HG02763 (cell line): ENCODE measurements around the gene BST2.

Experiments
- ATAC-seq: cut with Tn5 transposase; IDR thresholded peaks from one replicate; pipeline ENCODE4 v1.9.1; 2021; ENCODE audit warnings: mild to moderate bottlenecking, moderate library complexity; ENCODE audit not compliant: unreplicated experiment

BST2 gene

GRCh38 chr19:17405250-17406045, at the start of gene BST2:
Gene BST2, minus strand, starts transcription at chr19:17405630. Its CDS starts 55 bp downstream, at chr19:17405575.
- peak; percentile 66 for ATAC-seq

GRCh38 chr19:17454576-17455071, 49.2 kb upstream of the BST2 start:
- no peak for ATAC-seq

GRCh38 chr19:17451820-17452219, 46.4 kb upstream of the BST2 start:
- ATAC-seq, result no peak

GRCh38 chr19:17450264-17451075, 45.0 kb upstream of the BST2 start:
- no peak for ATAC-seq

- no peak for ATAC-seq
Observed at GRCh38 chr19:17448131-17448967, 42.9 kb upstream of the BST2 start, which contains the start of gene TMEM221. Gene TMEM221, minus strand, starts transcription at chr19:17448668. Its CDS starts 206 bp downstream, at chr19:17448462.

GRCh38 chr19:17447704-17448130, 42.3 kb upstream of the BST2 start:
- no peak for ATAC-seq

- ATAC-seq, result no peak
Observed at GRCh38 chr19:17445526-17446165, 40.2 kb upstream of the BST2 start.

GRCh38 chr19:17441241-17442021, 36.0 kb upstream of the BST2 start:
- no peak for ATAC-seq

GRCh38 chr19:17436874-17437267, 31.4 kb upstream of the BST2 start:
- ATAC-seq, result no peak

GRCh38 chr19:17436094-17436873, 30.9 kb upstream of the BST2 start:
- no peak for ATAC-seq

- no peak for ATAC-seq
Observed at GRCh38 chr19:17435218-17435617, 29.8 kb upstream of the BST2 start.

GRCh38 chr19:17431417-17431816, 26.0 kb upstream of the BST2 start:
- no peak for ATAC-seq

GRCh38 chr19:17429641-17430113, 24.2 kb upstream of the BST2 start:
- no peak for ATAC-seq

- ATAC-seq, result no peak
Observed at GRCh38 chr19:17424743-17425365, 19.4 kb upstream of the BST2 start.

GRCh38 chr19:17423429-17424208, 18.2 kb upstream of the BST2 start:
- no peak for ATAC-seq

- no peak for ATAC-seq
Observed at GRCh38 chr19:17421942-17422341, 16.5 kb upstream of the BST2 start.

GRCh38 chr19:17420475-17420924, 15.1 kb upstream of the BST2 start:
- ATAC-seq, result peak; percentile 17
